Neuron (in vitro differentiated cells): ENCODE measurements around the gene MTREX.

Experiments
- H2AFZ ChIP-seq: one replicate; pipeline ENCODE4 v1.6.1; 2013; ENCODE audit warnings: low read depth, mild to moderate bottlenecking, inconsistent platforms, low read length, moderate library complexity
- H3K27me3 ChIP-seq: one replicate; pipeline ENCODE4 v1.6.1; 2013; ENCODE audit warnings: low read length; ENCODE audit not compliant: insufficient read depth
- H3K36me3 ChIP-seq: one replicate; pipeline ENCODE4 v1.6.1; 2013; ENCODE audit warnings: low read length; ENCODE audit not compliant: insufficient read depth
- H3K4me1 ChIP-seq: one replicate; pipeline ENCODE4 v1.6.1; 2013; ENCODE audit warnings: low read length; ENCODE audit not compliant: insufficient read depth
- H3K4me3 ChIP-seq: 2 replicates; pipeline ENCODE4 v1.5.1; 2013; ENCODE audit warnings: mild to moderate bottlenecking, low read length, moderate library complexity
- H3K9me3 ChIP-seq: one replicate; pipeline ENCODE4 v1.6.1; 2013; ENCODE audit warnings: low read length

The MTREX gene

DNA sequence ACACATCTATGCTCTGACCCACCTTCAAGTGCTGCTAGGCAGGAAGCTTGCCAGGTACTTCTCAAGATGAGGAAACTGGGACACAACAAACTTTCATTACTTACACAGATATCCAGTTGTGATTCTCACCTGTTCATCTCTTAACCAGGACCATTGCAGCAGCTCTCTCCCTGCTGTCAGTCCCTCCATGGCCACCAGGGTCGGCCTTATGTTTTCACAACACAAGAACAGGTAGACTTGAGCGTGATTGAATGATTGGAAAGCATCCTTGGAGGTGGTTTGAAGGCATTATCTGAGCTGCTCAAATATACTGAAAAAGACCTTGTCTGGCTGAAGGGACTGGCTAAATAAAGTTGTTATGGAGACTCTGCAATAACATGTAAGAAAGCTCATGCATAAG, 94.4 kb downstream of the MTREX start:
- Histone ChIP-seq H3K4me1 (no peaks in the 10 kb centered on the region), H3K9me3 (no peaks in the 10 kb centered on the region), H3K4me3 (no peak overlapping the region), H3K36me3 (peaks cover 53% of the 10 kb centered on the region), H3K27me3 (no peaks in the 10 kb centered on the region), H2AFZ (no peak overlapping the region)

DNA sequence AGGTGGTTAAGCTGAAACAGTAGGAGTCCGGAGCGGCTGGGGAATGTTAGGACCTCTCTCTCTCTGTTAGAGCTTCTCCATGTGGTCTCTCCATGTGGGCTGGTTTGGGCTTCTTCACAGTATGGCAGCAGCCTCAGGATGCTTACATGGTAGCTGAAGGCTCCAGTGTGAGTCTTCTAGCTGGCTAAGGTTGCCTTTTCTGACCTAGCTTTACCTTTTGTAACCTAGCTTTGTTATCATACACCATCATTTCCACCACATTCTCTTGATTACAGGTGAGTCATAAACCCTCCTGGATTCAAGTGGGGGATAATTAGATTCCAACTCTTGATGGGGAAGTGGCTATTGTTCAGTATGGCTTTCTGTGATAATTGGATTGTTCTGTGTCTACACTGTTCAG, 98.5 kb downstream of the MTREX start:
- H3K27me3 ChIP-seq = no peaks in the 10 kb centered on the region
- peaks cover 59% of the 10 kb centered on the region for H3K36me3 ChIP-seq
- no peaks in the 10 kb centered on the region for H3K4me1 ChIP-seq
- H3K9me3 ChIP-seq = no peaks in the 10 kb centered on the region
- no peak overlapping the region for H3K4me3 ChIP-seq
- no peak overlapping the region for H2AFZ ChIP-seq

- H3K4me3 ChIP-seq = no peak overlapping the region
- peaks cover 59% of the 10 kb centered on the region for H3K36me3 ChIP-seq
- H3K4me1 ChIP-seq = no peaks in the 10 kb centered on the region
- H2AFZ ChIP-seq = no peak overlapping the region
- H3K27me3 ChIP-seq = no peaks in the 10 kb centered on the region
- H3K9me3 ChIP-seq = no peaks in the 10 kb centered on the region
These were observed 99.4 kb downstream of the MTREX start for GRCh38 chr5:55407059-55407684.

DNA sequence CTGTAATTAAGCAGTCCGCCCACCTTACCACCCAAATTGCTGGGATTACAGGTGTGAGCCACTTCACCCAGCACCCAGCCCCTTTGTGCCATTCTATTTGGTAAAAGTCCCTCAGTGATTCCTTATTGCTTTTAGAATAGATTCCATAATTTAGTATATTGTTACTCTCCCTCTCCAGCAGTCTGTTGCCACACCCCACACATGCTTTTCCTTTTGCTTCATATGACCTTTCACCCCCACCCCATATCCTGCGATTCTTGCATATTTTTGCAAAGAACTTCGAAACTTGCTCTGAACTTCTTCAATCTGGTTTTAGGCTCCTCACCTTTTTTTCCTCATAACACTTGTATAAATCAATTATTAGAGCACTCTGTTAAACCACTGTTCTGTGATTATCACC, 100.2 kb downstream of the MTREX start:
- Histone ChIP-seq H2AFZ (no peak overlapping the region), H3K9me3 (no peaks in the 10 kb centered on the region), H3K36me3 (peaks cover 63% of the 10 kb centered on the region), H3K27me3 (no peaks in the 10 kb centered on the region), H3K4me3 (no peak overlapping the region), H3K4me1 (no peaks in the 10 kb centered on the region)

GRCh38 chr5:55409775-55410174, 102.0 kb downstream of the MTREX start:
- Histone ChIP-seq H3K36me3 (peaks cover 58% of the 10 kb centered on the region), H3K9me3 (no peaks in the 10 kb centered on the region), H2AFZ (no peak overlapping the region), H3K4me1 (no peaks in the 10 kb centered on the region), H3K27me3 (no peaks in the 10 kb centered on the region), H3K4me3 (no peak overlapping the region)

DNA sequence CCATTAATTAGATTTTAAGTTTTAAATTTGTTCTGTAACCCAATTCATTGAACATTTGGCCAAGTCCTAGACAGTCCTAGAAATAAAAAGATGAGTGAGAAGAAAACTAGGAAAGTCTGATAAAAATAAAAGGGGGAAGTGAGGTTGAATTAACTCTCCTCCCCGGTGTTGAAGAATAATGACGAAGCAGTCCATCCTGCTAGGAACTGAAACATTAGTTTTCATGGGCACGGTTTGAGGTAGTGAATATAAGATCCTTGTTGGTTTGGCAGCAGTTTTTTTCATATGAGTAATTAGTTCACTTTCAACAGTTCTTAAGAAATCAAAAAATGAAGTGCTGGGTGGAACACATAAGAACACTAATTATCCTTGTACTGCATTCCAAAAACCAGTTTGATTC, 103.1 kb downstream of the MTREX start:
- Histone ChIP-seq H3K36me3 (peaks cover 54% of the 10 kb centered on the region), H3K4me1 (no peaks in the 10 kb centered on the region), H3K9me3 (no peaks in the 10 kb centered on the region), H3K4me3 (no peak overlapping the region), H2AFZ (no peak overlapping the region), H3K27me3 (no peaks in the 10 kb centered on the region)

GRCh38 chr5:55411876-55412275, 104.1 kb downstream of the MTREX start:
- Histone ChIP-seq H3K4me3 (no peak overlapping the region), H3K4me1 (no peaks in the 10 kb centered on the region), H3K36me3 (peaks cover 53% of the 10 kb centered on the region), H3K27me3 (no peaks in the 10 kb centered on the region), H2AFZ (no peak overlapping the region), H3K9me3 (no peaks in the 10 kb centered on the region)

DNA sequence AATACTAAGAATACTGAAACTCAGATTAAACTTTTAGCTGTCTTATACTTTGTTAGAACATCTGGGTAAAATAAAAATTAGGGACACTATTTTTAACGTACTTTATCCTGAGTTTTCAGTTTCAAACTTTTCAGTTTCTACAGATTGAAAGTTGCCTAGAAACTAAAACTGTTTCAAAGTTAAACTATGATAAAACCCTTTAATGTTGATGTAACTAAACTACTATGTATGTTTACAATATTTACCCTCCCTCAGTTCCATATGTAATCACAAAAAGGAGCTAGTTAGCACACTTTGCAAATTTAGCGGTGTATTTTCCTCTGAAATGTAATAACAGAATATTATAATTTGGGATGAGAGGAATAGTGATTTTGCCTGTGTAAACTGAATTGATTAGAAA, 105.9 kb downstream of the MTREX start:
- H3K4me1 ChIP-seq = no peaks in the 10 kb centered on the region
- H2AFZ ChIP-seq = no peak overlapping the region
- no peaks in the 10 kb centered on the region for H3K27me3 ChIP-seq
- H3K9me3 ChIP-seq = no peaks in the 10 kb centered on the region
- H3K4me3 ChIP-seq = no peak overlapping the region
- peaks cover 50% of the 10 kb centered on the region for H3K36me3 ChIP-seq

- H3K4me1 ChIP-seq = peaks cover 4% of the 10 kb centered on the region
- H3K36me3 ChIP-seq = peaks cover 47% of the 10 kb centered on the region
- H2AFZ ChIP-seq = no peak overlapping the region
- no peaks in the 10 kb centered on the region for H3K27me3 ChIP-seq
- no peak overlapping the region for H3K4me3 ChIP-seq
- no peaks in the 10 kb centered on the region for H3K9me3 ChIP-seq
These were observed 107.3 kb downstream of the MTREX start for GRCh38 chr5:55415071-55415470.

DNA sequence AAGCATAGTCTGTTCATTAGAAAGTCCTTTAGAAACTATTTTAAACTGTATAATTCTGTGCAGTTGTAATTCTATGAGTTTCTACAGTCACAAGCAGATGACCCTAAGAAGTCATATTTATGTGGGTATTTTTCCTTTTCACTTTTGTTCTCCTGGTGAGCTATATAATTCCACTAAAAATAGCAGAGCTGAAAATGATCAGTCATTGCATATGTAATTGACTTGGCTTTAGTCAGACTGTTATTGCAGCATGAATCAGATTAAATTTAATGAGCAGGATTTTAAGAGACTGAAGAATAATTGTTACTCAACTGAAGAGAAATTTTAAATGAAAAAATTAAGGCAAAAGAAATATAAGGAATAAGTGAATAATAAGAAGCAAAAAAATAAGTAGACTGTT, 108.5 kb downstream of the MTREX start:
- peaks cover 4% of the 10 kb centered on the region for H3K4me1 ChIP-seq
- no peak overlapping the region for H2AFZ ChIP-seq
- H3K4me3 ChIP-seq = no peak overlapping the region
- H3K9me3 ChIP-seq = no peaks in the 10 kb centered on the region
- H3K36me3 ChIP-seq = peaks cover 37% of the 10 kb centered on the region
- H3K27me3 ChIP-seq = no peaks in the 10 kb centered on the region

- H3K36me3 ChIP-seq = peaks cover 38% of the 10 kb centered on the region
- H3K27me3 ChIP-seq = no peaks in the 10 kb centered on the region
- H2AFZ ChIP-seq = no peak overlapping the region
- no peak overlapping the region for H3K4me3 ChIP-seq
- peaks cover 4% of the 10 kb centered on the region for H3K4me1 ChIP-seq
- no peaks in the 10 kb centered on the region for H3K9me3 ChIP-seq
These were observed 111.5 kb downstream of the MTREX start for GRCh38 chr5:55418994-55419968.

- H3K9me3 ChIP-seq = no peaks in the 10 kb centered on the region
- peaks cover 48% of the 10 kb centered on the region for H3K36me3 ChIP-seq
- H3K4me1 ChIP-seq = peaks cover 4% of the 10 kb centered on the region
- no peak overlapping the region for H2AFZ ChIP-seq
- no peak overlapping the region for H3K4me3 ChIP-seq
- H3K27me3 ChIP-seq = no peaks in the 10 kb centered on the region
These were observed 113.3 kb downstream of the MTREX start for GRCh38 chr5:55421074-55421529.

DNA sequence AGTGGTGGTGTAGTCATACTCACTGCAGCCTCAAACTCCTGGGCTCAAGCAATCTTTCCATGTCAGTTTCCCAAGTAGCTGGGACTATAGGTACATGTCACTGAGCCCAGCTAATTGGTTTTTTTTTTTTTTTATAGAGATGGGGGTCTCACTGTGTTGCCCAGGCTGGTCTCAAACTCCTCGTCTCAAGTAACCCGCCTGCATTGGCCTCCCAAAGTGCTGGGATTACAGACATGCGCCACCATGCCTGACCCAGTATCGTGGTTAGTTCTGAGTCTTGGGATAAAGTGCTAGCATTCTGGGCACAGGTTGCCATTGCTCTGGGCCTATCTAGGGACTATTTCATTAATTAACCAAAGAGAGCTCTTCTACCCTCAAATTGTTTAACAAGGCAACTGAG, 118.7 kb downstream of the MTREX start:
- no peak overlapping the region for H3K4me3 ChIP-seq
- no peak overlapping the region for H2AFZ ChIP-seq
- no peaks in the 10 kb centered on the region for H3K4me1 ChIP-seq
- H3K27me3 ChIP-seq = no peaks in the 10 kb centered on the region
- peaks cover 66% of the 10 kb centered on the region for H3K36me3 ChIP-seq
- H3K9me3 ChIP-seq = peaks cover 7% of the 10 kb centered on the region
